ENCODE data around the gene IFI27L2. TPM values are rescaled to one million over a fixed set of nuclear protein-coding genes. Genes with fewer than 3 reads are reported as not detected.

The IFI27L2 gene
- total RNA-seq, 2 donors from 2014 or later = 42.7 to 150 TPM

GRCh38 chr14:94112513-94113063 lies 16.8 kb downstream of the IFI27L2 start:
- ATAC-seq (ENCODE audit: insufficient number of reproducible peaks, low FRiP score, low read depth) = no peak
- H3K27ac ChIP-seq = no peak overlapping the region
- no peak overlapping the region for H3K4me3 ChIP-seq
- H3K36me3 ChIP-seq = no peaks in the 10 kb centered on the region
- peaks cover 0 to 7% of the 10 kb centered on the region in 2 donors for H3K4me1 ChIP-seq (ENCODE audit: control insufficient read depth in 1 of 2, low read depth in 2 of 2)
- TF ChIP-seq CTCF (IDR thresholded peaks at IDR 0.05) = no peak
- no peaks in the 10 kb centered on the region for H3K9me3 ChIP-seq
- H3K27me3 ChIP-seq (replicated peaks; ENCODE audit: insufficient read depth) = no peaks in the 10 kb centered on the region
- no peak for DNase-seq (ENCODE audit: low spot score)

GRCh38 chr14:94111276-94112095 lies 17.9 kb downstream of the IFI27L2 start:
- H3K9me3 ChIP-seq = no peaks in the 10 kb centered on the region
- no peak for TF ChIP-seq CTCF (IDR thresholded peaks at IDR 0.05)
- peak overlapping the region; percentile 46 for H3K4me3 ChIP-seq
- H3K27me3 ChIP-seq (replicated peaks; ENCODE audit: insufficient read depth) = no peaks in the 10 kb centered on the region
- DNase-seq (ENCODE audit: low spot score) = no peak
- H3K27ac ChIP-seq = no peak overlapping the region
- ATAC-seq (ENCODE audit: insufficient number of reproducible peaks, low FRiP score, low read depth) = no peak
- peaks cover 0 to 7% of the 10 kb centered on the region in 2 donors for H3K4me1 ChIP-seq (ENCODE audit: control insufficient read depth in 1 of 2, low read depth in 2 of 2)
- no peaks in the 10 kb centered on the region for H3K36me3 ChIP-seq

DNA sequence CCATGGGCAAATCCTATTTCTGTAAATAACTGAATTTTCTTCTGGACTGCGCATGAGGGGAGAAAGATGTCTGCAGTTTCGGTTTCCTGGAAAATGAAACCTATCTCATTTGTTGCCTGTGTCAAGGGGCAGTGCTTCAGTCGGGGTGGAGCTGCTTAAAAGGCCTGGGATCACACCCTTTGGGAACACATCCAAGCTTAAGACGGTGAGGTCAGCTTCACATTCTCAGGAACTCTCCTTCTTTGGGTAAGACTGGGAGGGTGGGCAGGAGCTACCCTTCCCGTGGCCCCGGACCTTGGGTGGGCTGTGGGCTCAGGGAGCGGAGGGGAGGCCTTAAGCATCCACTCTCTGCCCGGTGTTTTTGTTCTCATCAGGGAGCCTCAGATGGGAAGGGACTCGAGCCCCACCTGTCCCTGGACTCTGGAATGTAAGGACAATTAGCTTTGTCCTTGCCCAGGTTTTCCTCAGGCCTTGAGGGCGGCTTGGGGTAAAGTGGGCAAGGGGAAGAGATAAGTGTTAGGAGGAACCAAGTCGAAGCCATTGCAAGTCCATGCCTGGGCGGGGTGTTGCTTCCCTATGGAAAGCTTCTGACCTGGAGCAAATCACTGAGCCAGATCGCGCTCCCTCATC lies 18.7 kb downstream of the IFI27L2 start, which contains the start of gene IFI27:
Gene IFI27, plus strand, starts transcription at position 185 of the 630 bp plus-strand sequence.
- Histone ChIP-seq H3K36me3 (no peaks in the 10 kb centered on the region), H3K4me3 (peak within 1 kb of the TSS; percentile 46), H3K27me3 (replicated peaks; ENCODE audit: insufficient read depth) (no peaks in the 10 kb centered on the region), H3K27ac (no peak within 1 kb of the TSS), H3K9me3 (no peaks in the 10 kb centered on the region), H3K4me1 (ENCODE audit: control insufficient read depth in 1 of 2, low read depth in 2 of 2) (peaks cover 0 to 7% of the 10 kb centered on the region in 2 donors)
- DNase-seq (ENCODE audit: low spot score) = no peak
- TF ChIP-seq CTCF (IDR thresholded peaks at IDR 0.05) = no peak
- no peak for ATAC-seq (ENCODE audit: insufficient number of reproducible peaks, low FRiP score, low read depth)

GRCh38 chr14:94109915-94110250 lies 19.5 kb downstream of the IFI27L2 start:
- H3K4me3 ChIP-seq = no peak overlapping the region
- TF ChIP-seq CTCF (IDR thresholded peaks at IDR 0.05) = no peak

DNA sequence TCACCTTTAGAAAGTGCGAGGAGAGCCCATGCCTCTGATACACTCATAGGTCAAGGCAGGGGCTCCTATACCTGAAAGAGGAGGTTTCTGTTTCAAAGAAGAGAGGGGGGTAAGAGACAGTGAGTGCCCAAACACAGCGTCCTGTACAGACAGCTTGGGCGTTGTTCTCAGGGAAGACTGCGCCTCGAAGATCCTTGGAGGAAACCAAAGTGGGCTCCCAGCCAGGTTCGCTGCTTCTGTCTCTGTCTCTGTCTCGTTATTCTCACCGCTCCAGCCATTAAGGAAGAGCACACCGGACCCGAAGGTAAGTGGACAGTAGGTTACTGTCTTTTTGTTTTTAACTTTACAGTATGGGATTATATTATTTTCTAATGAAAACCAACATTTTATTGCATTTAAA lies 24.7 kb downstream of the IFI27L2 start:
- Histone ChIP-seq H3K27me3 (replicated peaks; ENCODE audit: insufficient read depth) (no peaks in the 10 kb centered on the region), H3K9me3 (no peaks in the 10 kb centered on the region), H3K36me3 (no peaks in the 10 kb centered on the region), H3K4me3 (no peak overlapping the region), H3K27ac (no peak overlapping the region), H3K4me1 (ENCODE audit: control insufficient read depth in 1 of 2, low read depth in 2 of 2) (peaks cover 0 to 4% of the 10 kb centered on the region in 2 donors)
- ATAC-seq (ENCODE audit: insufficient number of reproducible peaks, low FRiP score, low read depth) (no peak), DNase-seq (ENCODE audit: low spot score) (no peak)
- no peak for TF ChIP-seq CTCF (IDR thresholded peaks at IDR 0.05)

More at GRCh38 chr14:94109915-94110250, 19.5 kb downstream of the IFI27L2 start:
- Histone ChIP-seq H3K9me3 (no peaks in the 10 kb centered on the region), H3K4me1 (ENCODE audit: control insufficient read depth in 1 of 2, low read depth in 2 of 2) (peaks cover 0 to 7% of the 10 kb centered on the region in 2 donors), H3K36me3 (no peaks in the 10 kb centered on the region), H3K27ac (no peak overlapping the region), H3K27me3 (replicated peaks; ENCODE audit: insufficient read depth) (no peaks in the 10 kb centered on the region)
- no peak for ATAC-seq (ENCODE audit: insufficient number of reproducible peaks, low FRiP score, low read depth)
- no peak for DNase-seq (ENCODE audit: low spot score)

All from thoracic aorta (tissue), 2 donors.